Stimulated activated CD8-positive, alpha-beta memory T cell treated with anti-CD3 and anti-CD28 coated beads, Interleukin-4, amount 100 ng/mL, for 48 hours (primary cell): ENCODE results near the gene LSM12.
"Not testable (repeated sequence)": the region's sequence is repeated elsewhere in the genome, so short reads cannot be mapped to it uniquely, and the experiment has no call there.

ENCODE experiments used
- DNase-seq: peaks from one replicate; pipeline ENCODE4 v3.0.0-alpha.2; 2020

LSM12 gene

GRCh38 chr17:44074911-44075285, 8.4 kb upstream of the LSM12 start:
- no peak for DNase-seq

GRCh38 chr17:44074231-44074910, 7.9 kb upstream of the LSM12 start:
- no peak for DNase-seq

- DNase-seq = no peak
Measured at GRCh38 chr17:44071772-44072171, 5.3 kb upstream of the LSM12 start.

GRCh38 chr17:44071198-44071520, 4.7 kb upstream of the LSM12 start:
- no peak for DNase-seq

- DNase-seq = peak; percentile 93
Measured at GRCh38 chr17:44070455-44071197, 4.2 kb upstream of the LSM12 start, which contains the start of gene G6PC3. Gene G6PC3, plus strand, starts transcription at chr17:44070735. Its CDS starts 231 bp downstream, at chr17:44070966.

GRCh38 chr17:44069974-44070454, 3.5 kb upstream of the LSM12 start:
- DNase-seq = no peak

- DNase-seq = no peak
Measured at GRCh38 chr17:44067545-44067940, 1.1 kb upstream of the LSM12 start.

- DNase-seq = peak; percentile 40
Measured at GRCh38 chr17:44065668-44066203, 735 bp downstream of the LSM12 start.

GRCh38 chr17:44063704-44064639, 2.5 kb downstream of the LSM12 start:
- no peak for DNase-seq

- no peak for DNase-seq
Measured at GRCh38 chr17:44062871-44063270, 3.6 kb downstream of the LSM12 start.

GRCh38 chr17:44061446-44061845, 5.0 kb downstream of the LSM12 start:
- DNase-seq = no peak

- DNase-seq = no peak
Measured at GRCh38 chr17:44059101-44059892, 7.2 kb downstream of the LSM12 start.

GRCh38 chr17:44053125-44053872, 13.2 kb downstream of the LSM12 start:
- no peak for DNase-seq

GRCh38 chr17:44049294-44050060, 17.0 kb downstream of the LSM12 start:
- no peak for DNase-seq

- not testable (repeated sequence) for DNase-seq
Measured at GRCh38 chr17:44046893-44047292, 19.6 kb downstream of the LSM12 start.

- no peak for DNase-seq
Measured at GRCh38 chr17:44045486-44045885, 21.0 kb downstream of the LSM12 start.

- no peak for DNase-seq
Measured at GRCh38 chr17:44044071-44044470, 22.4 kb downstream of the LSM12 start.

GRCh38 chr17:44043272-44043696, 23.2 kb downstream of the LSM12 start:
- DNase-seq = no peak

- no peak for DNase-seq
Measured at GRCh38 chr17:44039829-44040635, 26.4 kb downstream of the LSM12 start.

GRCh38 chr17:44038604-44039011, 27.9 kb downstream of the LSM12 start:
- no peak for DNase-seq
